Loucy (cell line): ENCODE results near the gene NCF4.

Experiments
- CTCF ChIP-seq: fragments of 200-600 bp; sonication (generic); conservative IDR thresholded peaks from 2 replicates; pipeline ENCODE4 v1.5.1; 2014; ENCODE audit warnings: mild to moderate bottlenecking, antibody characterized with exemption, low read length
- EZH2phosphoT487 ChIP-seq: fragments of 200-600 bp; IDR thresholded peaks from 2 replicates; pipeline ENCODE4 v1.6.1; 2018; ENCODE audit warnings: antibody characterized with exemption, mild to moderate bottlenecking, moderate library complexity, borderline replicate concordance

GRCh38 chr22:36817525-36817848 lies 43.3 kb upstream of the NCF4 start:
- no peak for TF ChIP-seq CTCF
- no peak for TF ChIP-seq EZH2phosphoT487
